ENCODE results near the gene RRBP1.

Gene RRBP1

DNA sequence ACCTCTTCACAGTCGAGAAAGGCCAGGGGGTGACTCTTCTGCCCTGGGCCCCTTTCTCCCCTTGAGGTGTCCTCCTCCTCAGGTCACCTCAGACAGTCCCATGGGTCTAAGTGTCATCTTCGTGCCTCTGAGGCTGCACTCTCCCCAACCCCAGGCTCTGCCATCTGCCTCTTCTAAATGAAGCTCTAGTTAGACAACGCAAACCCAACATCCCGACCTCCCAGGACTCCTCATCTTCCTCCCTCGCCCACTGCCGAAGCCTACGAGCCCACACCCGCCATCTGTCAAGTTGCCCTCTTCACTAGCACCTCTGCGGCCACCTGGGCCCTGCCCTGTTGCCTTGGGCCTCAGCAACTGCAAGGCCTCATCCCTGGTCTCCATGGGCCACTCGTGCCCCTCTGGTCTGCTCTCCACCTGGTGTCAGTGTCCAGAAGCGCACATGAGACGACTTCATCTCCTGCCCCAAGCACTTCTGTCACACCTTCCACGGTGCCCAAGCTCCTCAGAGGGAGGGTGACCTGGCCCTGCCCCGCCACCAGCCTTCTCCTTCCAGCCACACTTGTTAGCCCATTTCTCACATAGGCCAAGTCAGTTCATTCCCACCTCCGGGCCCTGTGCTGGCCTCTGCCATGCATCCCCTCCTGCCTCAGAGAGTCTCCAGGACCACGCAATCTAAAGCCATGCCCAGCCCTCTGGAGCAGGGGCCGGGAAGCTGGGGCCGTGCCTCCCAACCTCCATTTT, 53.8 kb downstream of the RRBP1 start:
- Histone ChIP-seq H3K4me3 (replicated peaks; ENCODE audit: insufficient read depth, low read length) (no peak overlapping the region), H3K27me3 (ENCODE audit: insufficient read depth, poor library complexity, severe bottlenecking) (no peaks in the 10 kb centered on the region), H3K27ac (replicated peaks) (peak overlapping the region; percentile 67)
- TF ChIP-seq POLR2AphosphoS5 (IDR thresholded peaks at IDR 0.05; ENCODE audit: low read depth) (no peak), SPI1 (IDR thresholded peaks at IDR 0.05; ENCODE audit: borderline replicate concordance, low read depth) (no peak), GABPA (IDR thresholded peaks at IDR 0.05; ENCODE audit: low read depth) (no peak)
- TF ChIP-seq, protein P1, sequence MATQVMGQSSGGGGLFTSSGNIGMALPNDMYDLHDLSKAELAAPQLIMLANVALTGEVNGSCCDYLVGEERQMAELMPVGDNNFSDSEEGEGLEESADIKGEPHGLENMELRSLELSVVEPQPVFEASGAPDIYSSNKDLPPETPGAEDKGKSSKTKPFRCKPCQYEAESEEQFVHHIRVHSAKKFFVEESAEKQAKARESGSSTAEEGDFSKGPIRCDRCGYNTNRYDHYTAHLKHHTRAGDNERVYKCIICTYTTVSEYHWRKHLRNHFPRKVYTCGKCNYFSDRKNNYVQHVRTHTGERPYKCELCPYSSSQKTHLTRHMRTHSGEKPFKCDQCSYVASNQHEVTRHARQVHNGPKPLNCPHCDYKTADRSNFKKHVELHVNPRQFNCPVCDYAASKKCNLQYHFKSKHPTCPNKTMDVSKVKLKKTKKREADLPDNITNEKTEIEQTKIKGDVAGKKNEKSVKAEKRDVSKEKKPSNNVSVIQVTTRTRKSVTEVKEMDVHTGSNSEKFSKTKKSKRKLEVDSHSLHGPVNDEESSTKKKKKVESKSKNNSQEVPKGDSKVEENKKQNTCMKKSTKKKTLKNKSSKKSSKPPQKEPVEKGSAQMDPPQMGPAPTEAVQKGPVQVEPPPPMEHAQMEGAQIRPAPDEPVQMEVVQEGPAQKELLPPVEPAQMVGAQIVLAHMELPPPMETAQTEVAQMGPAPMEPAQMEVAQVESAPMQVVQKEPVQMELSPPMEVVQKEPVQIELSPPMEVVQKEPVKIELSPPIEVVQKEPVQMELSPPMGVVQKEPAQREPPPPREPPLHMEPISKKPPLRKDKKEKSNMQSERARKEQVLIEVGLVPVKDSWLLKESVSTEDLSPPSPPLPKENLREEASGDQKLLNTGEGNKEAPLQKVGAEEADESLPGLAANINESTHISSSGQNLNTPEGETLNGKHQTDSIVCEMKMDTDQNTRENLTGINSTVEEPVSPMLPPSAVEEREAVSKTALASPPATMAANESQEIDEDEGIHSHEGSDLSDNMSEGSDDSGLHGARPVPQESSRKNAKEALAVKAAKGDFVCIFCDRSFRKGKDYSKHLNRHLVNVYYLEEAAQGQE (IDR thresholded peaks at IDR 0.05; ENCODE audit: insufficient replicate concordance, low read depth), result no peak
- TF ChIP-seq, protein P2, sequence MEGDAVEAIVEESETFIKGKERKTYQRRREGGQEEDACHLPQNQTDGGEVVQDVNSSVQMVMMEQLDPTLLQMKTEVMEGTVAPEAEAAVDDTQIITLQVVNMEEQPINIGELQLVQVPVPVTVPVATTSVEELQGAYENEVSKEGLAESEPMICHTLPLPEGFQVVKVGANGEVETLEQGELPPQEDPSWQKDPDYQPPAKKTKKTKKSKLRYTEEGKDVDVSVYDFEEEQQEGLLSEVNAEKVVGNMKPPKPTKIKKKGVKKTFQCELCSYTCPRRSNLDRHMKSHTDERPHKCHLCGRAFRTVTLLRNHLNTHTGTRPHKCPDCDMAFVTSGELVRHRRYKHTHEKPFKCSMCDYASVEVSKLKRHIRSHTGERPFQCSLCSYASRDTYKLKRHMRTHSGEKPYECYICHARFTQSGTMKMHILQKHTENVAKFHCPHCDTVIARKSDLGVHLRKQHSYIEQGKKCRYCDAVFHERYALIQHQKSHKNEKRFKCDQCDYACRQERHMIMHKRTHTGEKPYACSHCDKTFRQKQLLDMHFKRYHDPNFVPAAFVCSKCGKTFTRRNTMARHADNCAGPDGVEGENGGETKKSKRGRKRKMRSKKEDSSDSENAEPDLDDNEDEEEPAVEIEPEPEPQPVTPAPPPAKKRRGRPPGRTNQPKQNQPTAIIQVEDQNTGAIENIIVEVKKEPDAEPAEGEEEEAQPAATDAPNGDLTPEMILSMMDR (IDR thresholded peaks at IDR 0.05; ENCODE audit: insufficient read depth, low read length), result no peak
- DNase-seq (ENCODE audit: low read depth in 1 of 2, low spot score in 1 of 2), result no peak

DNA sequence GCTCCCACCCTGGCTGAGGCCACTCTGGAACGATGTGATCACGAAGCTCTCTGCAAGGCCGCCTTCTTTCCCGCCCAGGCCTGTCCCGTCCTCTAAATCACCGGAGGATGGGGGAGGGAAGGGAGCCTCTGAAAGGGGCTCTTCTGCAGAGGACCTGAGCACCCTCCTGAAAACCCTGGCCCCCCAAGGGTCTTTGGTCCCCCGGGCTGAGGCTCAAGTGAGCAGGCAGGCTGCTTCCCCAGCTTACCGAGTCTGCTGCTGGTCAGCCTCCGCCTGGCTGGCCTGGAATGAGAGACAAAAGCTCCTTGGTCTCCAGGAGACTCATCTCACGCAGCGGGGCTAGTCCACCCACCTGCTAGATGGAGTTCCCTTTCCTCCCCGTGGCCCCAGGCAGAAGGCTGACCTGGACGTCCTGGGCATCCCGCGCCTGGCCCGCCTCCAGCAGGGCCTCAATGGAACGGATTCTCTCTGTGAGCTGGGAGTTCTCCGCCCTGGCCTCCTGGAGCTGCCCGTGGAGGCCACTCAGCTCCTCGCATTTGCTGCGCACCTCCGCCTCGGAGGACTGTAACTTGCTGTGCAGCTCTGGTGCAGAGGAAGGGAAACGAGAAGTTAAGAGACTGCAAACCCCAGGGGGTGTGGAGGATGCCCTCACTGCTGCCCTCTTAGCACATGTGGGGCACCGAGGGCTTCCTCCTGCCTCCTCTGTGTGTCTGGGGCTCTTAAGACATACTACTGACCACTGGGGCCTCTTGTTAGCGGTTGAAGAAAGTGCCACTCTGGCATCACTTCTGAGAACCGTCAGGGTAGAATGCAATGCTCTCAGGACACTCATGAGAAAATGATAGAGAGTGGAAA, 54.7 kb downstream of the RRBP1 start:
- peak overlapping the region; percentile 67 for H3K27ac ChIP-seq (replicated peaks)

More for the DNA sequence above, 54.7 kb downstream of the RRBP1 start:
- peak; percentile 24 to 84 for DNase-seq (ENCODE audit: low read depth in 1 of 2, low spot score in 1 of 2)
- Histone ChIP-seq H3K4me3 (replicated peaks; ENCODE audit: insufficient read depth, low read length) (no peak overlapping the region), H3K27me3 (ENCODE audit: insufficient read depth, poor library complexity, severe bottlenecking) (no peaks in the 10 kb centered on the region)
- TF ChIP-seq SPI1 (IDR thresholded peaks at IDR 0.05; ENCODE audit: borderline replicate concordance, low read depth) (no peak; the same call in 1 of the 2 replicates), POLR2AphosphoS5 (IDR thresholded peaks at IDR 0.05; ENCODE audit: low read depth) (no peak), GABPA (IDR thresholded peaks at IDR 0.05; ENCODE audit: low read depth) (no peak)
- TF ChIP-seq, protein P1 (IDR thresholded peaks at IDR 0.05; ENCODE audit: insufficient replicate concordance, low read depth), result no peak
- TF ChIP-seq, protein P2 (IDR thresholded peaks at IDR 0.05; ENCODE audit: insufficient read depth, low read length), result no peak

All from HL-60 (cell line).